Subcutaneous abdominal adipose tissue (tissue), 5 donors: Measurements from ENCODE around the gene TOR1B.
A peak's percentile ranks its signal among the peaks of the same experiment; 100 is the strongest.

Experiments
- H3K27ac ChIP-seq: one replicate; pipeline ENCODE4 v1.7.0; 2013; ENCODE audit warnings: low read depth, mild to moderate bottlenecking, inconsistent platforms, low read length, moderate library complexity
- H3K27me3 ChIP-seq, 5 donors: one replicate each; pipeline ENCODE4 v1.7.0; 2013; ENCODE audit warnings: low read length in 5 of 5, inconsistent platforms in 1 of 5; ENCODE audit not compliant: control insufficient read depth in 5 of 5, insufficient read depth in 4 of 5
- H3K36me3 ChIP-seq, 5 donors: one replicate each; pipeline ENCODE4 v1.7.0; 2013; ENCODE audit warnings: low read length in 5 of 5; ENCODE audit not compliant: control insufficient read depth in 5 of 5, insufficient read depth in 5 of 5
- H3K4me1 ChIP-seq, 5 donors: one replicate each; pipeline ENCODE4 v1.7.0; 2013; ENCODE audit warnings: low read length in 5 of 5, mild to moderate bottlenecking in 3 of 5, moderate library complexity in 1 of 5; ENCODE audit not compliant: control insufficient read depth in 5 of 5, insufficient read depth in 5 of 5
- H3K4me3 ChIP-seq, 5 donors: one replicate each; pipeline ENCODE4 v1.7.0; 2013; ENCODE audit warnings: low read length in 5 of 5, low read depth in 1 of 5
- H3K9ac ChIP-seq, 5 donors: one replicate each; pipeline ENCODE4 v1.7.0; 2013; ENCODE audit warnings: low read length in 5 of 5, mild to moderate bottlenecking in 4 of 5, moderate library complexity in 3 of 5
- H3K9me3 ChIP-seq, 5 donors: one replicate each; pipeline ENCODE4 v1.7.0; 2013; ENCODE audit warnings: low read length in 5 of 5; ENCODE audit not compliant: control insufficient read depth in 5 of 5
- donor health status: healthy.
- donor health status: healthy.
- donor health status: healthy.
- donor health status: healthy.
- donor health status: healthy.

The TOR1B gene

DNA sequence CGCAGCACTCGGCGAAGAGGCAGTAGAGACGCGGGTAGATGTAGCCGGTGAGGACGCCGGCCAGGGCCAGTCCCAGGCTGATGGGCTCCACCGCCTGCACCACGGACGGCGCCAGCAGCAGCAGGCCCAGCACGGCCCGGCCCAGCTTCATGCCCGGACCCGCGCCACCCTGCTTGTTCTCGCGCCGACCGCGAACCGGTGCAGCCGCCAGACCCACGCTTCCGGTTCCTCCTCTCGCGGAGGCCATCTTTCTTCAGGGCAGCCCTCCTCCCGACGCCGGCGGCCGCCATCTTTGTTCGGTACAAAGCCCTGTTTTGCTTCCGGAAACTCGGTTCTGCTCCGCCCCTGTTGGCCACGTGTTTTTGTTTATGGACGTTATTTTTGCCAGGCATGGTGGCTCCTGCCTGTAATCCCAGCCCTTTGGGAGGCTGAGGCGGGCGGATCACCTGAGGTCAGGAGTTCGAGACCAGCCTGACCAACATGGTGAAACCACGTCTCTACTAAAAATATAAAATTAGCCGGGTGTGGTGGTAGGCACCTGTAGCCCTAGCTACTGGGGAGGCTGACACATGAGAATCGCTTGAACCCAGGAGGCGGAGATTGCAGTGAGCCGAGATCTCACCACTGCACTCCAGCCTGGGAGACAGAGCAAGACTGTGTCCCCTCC lies 21.1 kb downstream of the TOR1B start, which contains the start of gene TOR1A:
Gene TOR1A, minus strand, starts transcription at position 202 of the 667 bp plus-strand sequence. Its CDS starts 51 bp downstream, at position 151.
- no peaks in the 10 kb centered on the region for H3K9me3 ChIP-seq
- H3K4me1 ChIP-seq, result peaks cover 2 to 9% (median 8%) of the 10 kb centered on the region in 5 donors
- H3K9ac ChIP-seq, result peak within 1 kb of the TSS in 4 of 5 donors; percentile 61 to 88 (median 78)
- H3K27me3 ChIP-seq, result no peaks in the 10 kb centered on the region
- H3K4me3 ChIP-seq, result peak within 1 kb of the TSS; percentile 76 to 95 (median 80)
- no peak within 1 kb of the TSS for H3K27ac ChIP-seq
- peaks cover 0 to 47% (median 29%) of the 10 kb centered on the region in 5 donors for H3K36me3 ChIP-seq

DNA sequence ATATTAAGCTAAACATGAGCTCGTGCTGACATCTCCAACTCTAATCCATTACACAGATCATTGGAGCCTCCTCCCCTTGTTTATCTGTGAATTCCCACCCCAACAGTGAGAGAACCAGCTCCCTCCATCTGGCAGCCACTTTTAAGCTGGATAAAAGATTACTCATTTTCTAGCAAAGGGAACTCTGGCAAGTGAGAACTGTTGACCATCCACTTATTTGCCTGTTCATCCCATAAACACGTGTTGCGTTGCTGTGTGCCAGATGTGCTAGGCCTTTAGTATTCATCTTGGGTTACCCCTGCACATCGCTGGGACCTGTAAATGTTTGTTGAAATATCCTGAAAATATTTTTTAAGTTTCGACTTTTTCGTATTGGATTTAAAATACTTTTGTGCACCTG lies 23.4 kb downstream of the TOR1B start:
- Histone ChIP-seq H3K36me3 (peaks cover 6 to 55% (median 40%) of the 10 kb centered on the region in 5 donors), H3K27ac (no peak overlapping the region), H3K9me3 (no peaks in the 10 kb centered on the region), H3K4me1 (peaks cover 2 to 9% (median 8%) of the 10 kb centered on the region in 5 donors), H3K4me3 (no peak overlapping the region), H3K27me3 (no peaks in the 10 kb centered on the region), H3K9ac (no peak overlapping the region)

DNA sequence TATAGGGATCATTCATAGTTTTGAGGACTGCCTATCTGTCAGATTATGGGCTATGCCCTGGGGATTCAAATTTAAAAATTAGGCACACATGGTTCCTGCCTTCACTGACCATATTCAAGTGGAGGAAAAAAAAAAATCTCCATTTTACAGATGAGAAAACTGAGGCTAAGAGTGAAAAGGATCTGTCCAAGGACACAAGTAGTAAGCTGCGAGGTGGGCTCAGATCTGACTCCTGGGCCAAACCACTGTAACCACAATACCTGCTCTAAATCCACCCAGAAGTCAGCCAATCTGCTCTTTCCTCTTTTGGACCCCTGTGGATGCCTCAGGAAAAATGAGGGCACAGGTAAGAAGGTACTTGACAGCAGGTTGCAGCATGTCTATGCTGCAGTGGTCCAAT lies 23.8 kb downstream of the TOR1B start:
- Histone ChIP-seq H3K4me1 (peaks cover 2 to 9% (median 8%) of the 10 kb centered on the region in 5 donors), H3K27me3 (no peaks in the 10 kb centered on the region), H3K4me3 (no peak overlapping the region), H3K36me3 (peaks cover 6 to 55% (median 41%) of the 10 kb centered on the region in 5 donors), H3K9ac (no peak overlapping the region), H3K9me3 (no peaks in the 10 kb centered on the region), H3K27ac (no peak overlapping the region)

DNA sequence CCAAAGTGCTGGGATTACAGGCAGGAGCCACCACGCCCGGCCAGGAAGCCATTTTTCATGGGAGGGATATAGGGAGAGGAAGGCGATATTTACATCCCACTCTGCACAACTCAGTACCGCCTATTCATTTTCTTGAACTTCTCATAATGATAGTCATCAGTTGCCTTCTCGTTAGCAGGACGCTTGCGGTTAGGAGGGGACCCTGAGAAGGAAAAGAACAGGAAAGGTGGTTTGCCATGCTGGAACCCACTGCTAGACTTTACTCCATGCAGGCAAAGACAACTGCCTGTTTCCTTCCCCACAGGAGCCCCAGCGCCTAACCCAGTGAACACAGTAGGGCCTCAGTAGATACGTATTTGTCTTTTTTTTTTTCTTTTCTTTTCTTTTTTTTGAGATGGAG lies 25.1 kb downstream of the TOR1B start:
- Histone ChIP-seq H3K9me3 (no peaks in the 10 kb centered on the region), H3K27ac (no peak overlapping the region), H3K4me3 (no peak overlapping the region), H3K9ac (no peak overlapping the region), H3K36me3 (peaks cover 6 to 56% (median 38%) of the 10 kb centered on the region in 5 donors), H3K4me1 (peaks cover 0 to 2% (median 2%) of the 10 kb centered on the region in 5 donors), H3K27me3 (no peaks in the 10 kb centered on the region)

DNA sequence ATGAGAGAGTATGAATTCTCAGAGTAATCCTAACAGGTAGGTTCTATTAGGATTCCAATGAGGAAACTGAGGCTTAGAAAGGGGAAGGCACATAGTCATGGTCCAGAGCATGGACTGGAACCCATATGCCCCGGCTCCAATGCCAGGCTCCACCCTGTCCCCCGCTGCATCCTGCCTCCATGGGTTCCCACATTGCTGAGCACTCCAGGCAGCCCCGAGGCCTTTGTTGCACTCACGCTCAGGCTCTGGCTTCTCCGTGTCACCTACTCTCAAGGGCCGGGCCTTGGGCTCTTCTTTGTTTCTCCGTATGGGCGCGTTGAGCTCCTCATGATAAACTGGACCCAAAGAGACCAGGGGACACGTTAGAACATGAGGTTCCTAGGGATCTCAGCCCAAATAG lies 26.0 kb downstream of the TOR1B start:
- no peak overlapping the region for H3K4me3 ChIP-seq
- no peak overlapping the region for H3K27ac ChIP-seq
- H3K27me3 ChIP-seq, result no peaks in the 10 kb centered on the region
- peaks cover 0 to 5% (median 4%) of the 10 kb centered on the region in 5 donors for H3K4me1 ChIP-seq
- H3K9me3 ChIP-seq, result no peaks in the 10 kb centered on the region
- peaks cover 6 to 58% (median 40%) of the 10 kb centered on the region in 5 donors for H3K36me3 ChIP-seq
- H3K9ac ChIP-seq, result no peak overlapping the region

DNA sequence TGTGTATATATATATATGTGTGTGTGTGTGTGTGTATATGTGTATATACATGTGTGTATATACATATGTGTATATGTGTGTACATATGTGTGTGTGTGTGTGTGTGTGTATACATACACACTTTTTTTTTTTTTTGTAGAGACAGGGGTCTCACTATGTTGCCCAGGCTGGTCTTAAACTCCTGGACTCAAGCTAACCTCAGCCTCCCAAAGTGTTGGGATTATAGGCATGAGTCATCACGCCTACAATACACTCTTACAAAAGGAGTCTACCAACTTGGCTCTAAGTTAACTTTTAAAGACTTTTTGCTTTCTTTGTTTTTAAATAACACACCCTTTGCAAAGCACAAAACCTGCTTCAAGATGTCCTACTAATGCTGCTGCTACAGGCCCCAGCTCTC lies 30.0 kb downstream of the TOR1B start:
- no peaks in the 10 kb centered on the region for H3K9me3 ChIP-seq
- H3K27ac ChIP-seq, result no peak overlapping the region
- peaks cover 6 to 49% (median 38%) of the 10 kb centered on the region in 5 donors for H3K36me3 ChIP-seq
- H3K4me3 ChIP-seq, result no peak overlapping the region
- peaks cover 3 to 30% (median 25%) of the 10 kb centered on the region in 5 donors for H3K4me1 ChIP-seq
- H3K27me3 ChIP-seq, result no peaks in the 10 kb centered on the region
- H3K9ac ChIP-seq, result no peak overlapping the region

DNA sequence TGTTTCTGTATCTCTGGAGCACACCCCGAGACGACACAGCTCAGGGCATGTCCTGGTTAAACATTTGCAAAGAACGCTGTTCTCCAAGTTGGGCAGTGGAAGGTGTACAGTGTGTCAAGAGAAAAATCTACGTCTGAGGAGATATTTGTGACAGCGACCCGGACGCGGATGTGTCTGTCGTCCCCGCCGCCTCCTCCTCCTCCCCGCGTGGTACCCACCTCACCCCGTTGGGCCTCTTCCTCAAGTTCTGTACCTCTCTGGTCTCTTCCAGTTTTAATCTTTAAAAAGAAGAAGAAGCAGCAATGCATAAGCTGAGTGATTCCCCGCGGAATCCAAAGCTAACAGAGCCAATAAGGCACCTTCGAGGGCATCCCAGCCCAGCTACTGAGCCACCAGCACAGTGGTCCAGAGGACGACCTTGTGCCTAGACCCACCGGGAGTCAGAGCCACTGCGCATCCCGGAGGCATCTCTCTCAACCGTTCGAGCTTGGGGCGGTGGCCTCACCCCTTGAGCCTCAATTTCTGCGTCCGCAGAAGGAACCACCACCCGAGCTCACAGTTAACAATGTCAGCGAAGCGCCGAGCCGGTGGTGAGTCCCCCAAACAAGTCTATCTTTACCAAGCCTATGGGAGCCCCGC lies 31.6 kb downstream of the TOR1B start:
- Histone ChIP-seq H3K27ac (peak overlapping the region; percentile 72), H3K36me3 (peaks cover 4 to 33% (median 24%) of the 10 kb centered on the region in 5 donors), H3K4me3 (peak overlapping the region; percentile 82 to 99 (median 96)), H3K9ac (peak overlapping the region; percentile 83 to 96 (median 84)), H3K4me1 (peaks cover 3 to 33% (median 26%) of the 10 kb centered on the region in 5 donors), H3K27me3 (no peaks in the 10 kb centered on the region), H3K9me3 (no peaks in the 10 kb centered on the region)

DNA sequence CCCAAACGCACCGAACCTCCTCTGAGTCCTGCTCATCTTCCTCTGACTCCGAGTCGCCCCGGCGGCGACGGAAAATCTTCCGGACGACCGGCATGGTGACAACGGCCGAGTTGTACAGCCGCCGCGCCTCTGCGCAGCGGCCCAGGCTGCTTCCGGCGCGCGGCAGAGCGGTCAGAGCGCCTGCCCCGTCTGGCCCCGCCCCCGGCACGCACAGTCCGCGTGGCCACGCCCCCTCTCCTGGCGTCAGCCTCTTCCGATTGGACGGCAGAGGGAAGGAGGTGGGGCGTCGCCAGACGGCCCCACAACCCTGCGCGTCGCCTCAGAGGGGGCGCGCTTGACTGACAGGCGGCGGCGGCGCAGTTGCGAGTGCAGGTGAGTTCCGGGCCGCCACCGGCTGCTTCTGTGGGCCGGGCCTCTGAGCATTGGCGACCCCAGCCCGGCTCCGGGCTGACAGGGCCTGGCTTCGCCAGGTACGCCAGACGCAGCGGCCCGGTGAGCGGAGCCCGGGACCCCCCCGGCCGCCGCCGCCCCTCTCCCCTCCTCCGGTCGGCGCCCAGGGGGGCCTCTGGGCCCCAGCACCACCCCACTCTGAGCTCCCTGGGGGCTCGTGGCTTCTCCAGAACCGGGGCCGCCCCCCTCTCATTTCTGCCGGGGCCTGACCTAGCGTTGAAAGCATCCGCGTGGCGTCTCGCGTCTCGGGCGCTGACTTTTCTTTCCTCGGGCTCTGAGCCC lies 32.3 kb downstream of the TOR1B start, which contains the start of the genes C9orf78 and USP20:
Gene C9orf78, minus strand, starts transcription at position 148 of the 732 bp plus-strand sequence. Its CDS starts 54 bp downstream, at position 94.
Gene USP20, plus strand, starts transcription at position 331 of the 732 bp plus-strand sequence. CDS start 17,098 bp downstream, outside the sequence.
- Histone ChIP-seq H3K36me3 (peaks cover 0 to 26% (median 17%) of the 10 kb centered on the region in 5 donors), H3K4me1 (peaks cover 3 to 35% (median 28%) of the 10 kb centered on the region in 5 donors), H3K9me3 (no peaks in the 10 kb centered on the region), H3K27ac (peak within 1 kb of the TSS; percentile 72), H3K4me3 (peak within 1 kb of the TSS; percentile 82 to 99 (median 96)), H3K27me3 (no peaks in the 10 kb centered on the region), H3K9ac (peak within 1 kb of the TSS; percentile 84 to 96 (median 86))

DNA sequence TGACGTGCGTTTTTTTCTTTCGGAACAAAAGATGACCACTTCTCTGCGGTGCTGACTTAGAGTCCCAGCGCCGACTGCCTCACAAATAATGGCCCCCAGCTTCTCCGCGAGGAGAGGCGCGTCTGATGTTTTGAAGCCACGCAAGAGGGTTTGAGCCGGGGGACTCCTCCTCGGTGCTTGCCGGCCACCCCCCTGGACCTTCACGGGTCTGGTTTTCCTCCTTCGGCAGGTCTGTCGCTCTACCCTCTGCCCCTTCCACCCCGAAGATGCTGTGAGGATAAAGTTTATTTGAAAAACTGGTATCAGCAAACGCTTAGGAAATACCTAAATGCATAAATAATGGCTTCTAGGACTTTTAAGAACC lies 32.9 kb downstream of the TOR1B start:
- Histone ChIP-seq H3K36me3 (peaks cover 0 to 21% (median 14%) of the 10 kb centered on the region in 5 donors), H3K27me3 (no peaks in the 10 kb centered on the region), H3K9ac (peak overlapping the region in 4 of 5 donors; percentile 74 to 86 (median 84)), H3K9me3 (no peaks in the 10 kb centered on the region), H3K27ac (peak overlapping the region; percentile 46), H3K4me3 (peak overlapping the region; percentile 75 to 99 (median 88)), H3K4me1 (peaks cover 3 to 35% (median 28%) of the 10 kb centered on the region in 5 donors)
